Measurements from ENCODE around the gene TFDP2. TPM values are rescaled to one million over a fixed set of nuclear protein-coding genes. Genes with fewer than 3 reads are reported as not detected.

Gene TFDP2
- total RNA-seq, 3 donors from 2014 or later (not counting 1 experiment from before 2014, with no cell fraction given): 134 to 154 (median 142) TPM

DNA sequence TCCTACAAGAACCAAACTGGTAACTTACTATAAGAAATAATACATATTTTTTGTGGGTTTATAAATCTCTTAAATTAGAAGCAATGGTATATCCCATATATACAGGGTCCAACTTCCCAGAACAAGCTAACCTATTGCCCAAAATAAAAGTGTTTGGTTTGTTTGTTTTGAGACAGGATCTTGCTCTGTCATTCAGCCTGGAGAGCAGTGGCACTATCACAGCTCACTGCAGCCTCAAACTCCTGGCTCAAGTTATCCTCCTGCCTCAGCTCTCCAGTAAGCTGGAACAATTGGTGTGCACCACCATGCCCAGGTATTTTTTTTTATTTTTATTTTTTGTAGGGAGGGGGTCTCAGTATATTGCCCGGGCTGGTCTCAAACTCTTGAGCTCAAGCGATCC, 135.4 kb downstream of the TFDP2 start:
- intact Hi-C loops (cut with micrococcal nuclease): no loop called here

GRCh38 chr3:142013326-142013980, 135.9 kb downstream of the TFDP2 start:
- no peaks in the 10 kb centered on the region for H3K27me3 ChIP-seq (ENCODE audit: control insufficient read depth, insufficient read depth, low read length)
- H3K4me1 ChIP-seq (ENCODE audit: control insufficient read depth, insufficient read depth, low read length): no peaks in the 10 kb centered on the region
- no peak for DNase-seq
- peak overlapping the region in 1 of 2 donors; percentile 7 for H3K27ac Mint-ChIP-seq
- no peaks in the 10 kb centered on the region for H3K36me3 Mint-ChIP-seq
- 89% methylated on average over 2 of the region's 2 CpGs for WGBS (ENCODE audit: insufficient coverage)
- H3K4me1 Mint-ChIP-seq: peaks cover 11 to 13% of the 10 kb centered on the region in 2 donors
- no peak overlapping the region for H3K27ac ChIP-seq (ENCODE audit: low read length)
- no peak overlapping the region for H3K4me3 Mint-ChIP-seq
- H3K9me3 Mint-ChIP-seq: no peaks in the 10 kb centered on the region
- no peaks in the 10 kb centered on the region for H3K27me3 Mint-ChIP-seq (ENCODE audit: low read depth in 2 of 2)
- H3K36me3 ChIP-seq (ENCODE audit: control insufficient read depth, insufficient read depth, low read length): no peaks in the 10 kb centered on the region
- ATAC-seq: no peak
- intact Hi-C loops (cut with micrococcal nuclease): no loop called here
- no peak for TF ChIP-seq CTCF (IDR thresholded peaks at IDR 0.05)
- H3K4me3 ChIP-seq (ENCODE audit: low read length): no peak overlapping the region
- no peaks in the 10 kb centered on the region for H3K9me3 ChIP-seq (ENCODE audit: control insufficient read depth, insufficient read depth, low read length)

More for the DNA sequence above, 135.4 kb downstream of the TFDP2 start:
- Mint-ChIP-seq H3K4me3 (no peak overlapping the region), H3K36me3 (no peaks in the 10 kb centered on the region), H3K27me3 (ENCODE audit: low read depth in 2 of 2) (no peaks in the 10 kb centered on the region), H3K27ac (no peak overlapping the region), H3K9me3 (no peaks in the 10 kb centered on the region), H3K4me1 (peaks cover 8% of the 10 kb centered on the region in 2 donors)
- Histone ChIP-seq H3K4me1 (ENCODE audit: control insufficient read depth, insufficient read depth, low read length) (no peaks in the 10 kb centered on the region), H3K9me3 (ENCODE audit: control insufficient read depth, insufficient read depth, low read length) (no peaks in the 10 kb centered on the region), H3K4me3 (ENCODE audit: low read length) (no peak overlapping the region), H3K27me3 (ENCODE audit: control insufficient read depth, insufficient read depth, low read length) (no peaks in the 10 kb centered on the region), H3K36me3 (ENCODE audit: control insufficient read depth, insufficient read depth, low read length) (no peaks in the 10 kb centered on the region), H3K27ac (ENCODE audit: low read length) (no peak overlapping the region)
- 93% methylated on average over 2 of the region's 2 CpGs for WGBS (ENCODE audit: insufficient coverage)
- DNase-seq (no peak), ATAC-seq (no peak)
- TF ChIP-seq CTCF (IDR thresholded peaks at IDR 0.05): no peak

GRCh38 chr3:142009029-142009428, 140.3 kb downstream of the TFDP2 start:
- H3K36me3 Mint-ChIP-seq: no peaks in the 10 kb centered on the region
- H3K27me3 ChIP-seq (ENCODE audit: control insufficient read depth, insufficient read depth, low read length): no peaks in the 10 kb centered on the region
- no peak for ATAC-seq
- peaks cover 22 to 32% of the 10 kb centered on the region in 2 donors for H3K4me1 Mint-ChIP-seq
- no peak overlapping the region for H3K27ac Mint-ChIP-seq
- no peaks in the 10 kb centered on the region for H3K9me3 Mint-ChIP-seq
- TF ChIP-seq CTCF (IDR thresholded peaks at IDR 0.05): no peak
- H3K4me1 ChIP-seq (ENCODE audit: control insufficient read depth, insufficient read depth, low read length): no peaks in the 10 kb centered on the region
- no peak for DNase-seq
- H3K36me3 ChIP-seq (ENCODE audit: control insufficient read depth, insufficient read depth, low read length): no peaks in the 10 kb centered on the region
- H3K9me3 ChIP-seq (ENCODE audit: control insufficient read depth, insufficient read depth, low read length): no peaks in the 10 kb centered on the region
- no peak overlapping the region for H3K4me3 Mint-ChIP-seq
- H3K27ac ChIP-seq (ENCODE audit: low read length): no peak overlapping the region
- 92% methylated on average over 1 of the region's 1 CpG for WGBS (ENCODE audit: insufficient coverage)
- no peak overlapping the region for H3K4me3 ChIP-seq (ENCODE audit: low read length)
- intact Hi-C loops (cut with micrococcal nuclease): no loop called here
- H3K27me3 Mint-ChIP-seq (ENCODE audit: low read depth in 2 of 2): no peaks in the 10 kb centered on the region
